ENCODE data around the gene RALA. TPM values are rescaled to one million over a fixed set of nuclear protein-coding genes. Genes with fewer than 3 reads are reported as not detected.
"Not testable (repeated sequence)": the region's sequence is repeated elsewhere in the genome, so short reads cannot be mapped to it uniquely, and the experiment has no call there.

RALA gene
- total RNA-seq, 1 experiment from 2014 or later, result 36.8 TPM

DNA sequence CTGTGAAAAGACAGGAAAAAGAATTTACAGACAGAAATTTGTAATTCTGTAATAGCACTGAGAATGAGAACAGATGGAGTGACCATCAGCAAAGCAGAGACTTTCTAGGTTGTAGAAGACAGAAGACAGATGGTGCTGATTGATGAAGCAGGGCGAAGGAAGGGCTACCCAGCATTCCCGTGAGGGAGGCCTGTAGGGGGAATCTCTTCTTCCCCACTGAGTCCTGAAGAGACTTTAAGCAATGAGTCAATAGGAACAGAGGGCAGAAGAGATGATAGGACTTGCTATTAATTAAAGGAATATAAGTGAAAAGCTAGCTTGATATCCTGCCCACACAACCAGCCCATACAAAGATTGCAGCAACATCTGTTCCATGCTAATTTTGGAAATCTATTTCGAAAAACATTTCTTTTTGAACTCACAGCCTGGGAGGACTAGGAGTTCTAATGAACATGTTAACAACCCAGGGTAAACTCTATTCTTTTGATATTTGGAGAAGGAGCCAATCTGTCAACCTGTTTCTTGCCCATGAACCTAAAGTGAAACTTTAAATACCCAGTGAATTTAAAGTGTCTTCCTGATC, 44.1 kb downstream of the RALA start:
- Histone ChIP-seq H3K79me2 (ENCODE audit: low read depth) (peaks cover 4% of the 10 kb centered on the region; the same call in 1 of the 2 replicates), H2AFZ (no peak overlapping the region), H3K27ac (no peak overlapping the region), H3K4me2 (no peak overlapping the region), H3K36me3 (ENCODE audit: low read depth) (no peaks in the 10 kb centered on the region), H3F3A (ENCODE audit: insufficient read depth, low read depth) (no peaks in the 10 kb centered on the region), H3K4me1 (replicated peaks; ENCODE audit: insufficient read depth) (no peaks in the 10 kb centered on the region), H3K9me2 (ENCODE audit: insufficient read depth) (no peaks in the 10 kb centered on the region), H4K20me1 (ENCODE audit: insufficient read depth) (peaks cover 7% of the 10 kb centered on the region; the same call in 1 of the 2 replicates), H3K4me3 (no peak overlapping the region), H3K27me3 (ENCODE audit: insufficient read depth, low read depth) (no peaks in the 10 kb centered on the region), H3K9me3 (ENCODE audit: insufficient read depth, low read depth) (peaks cover 3% of the 10 kb centered on the region; the same call in 1 of the 2 replicates)
- CTCF ChIA-PET, result no interaction called here
- POLR2A ChIA-PET (ENCODE audit: unreplicated experiment), result no interaction called here
- BruUV-seq (replicated peaks), result no TSS peak
- no peak for TF ChIP-seq EZH2 (IDR thresholded peaks at IDR 0.05; ENCODE audit: low read depth)
- TF ChIP-seq, protein P1, sequence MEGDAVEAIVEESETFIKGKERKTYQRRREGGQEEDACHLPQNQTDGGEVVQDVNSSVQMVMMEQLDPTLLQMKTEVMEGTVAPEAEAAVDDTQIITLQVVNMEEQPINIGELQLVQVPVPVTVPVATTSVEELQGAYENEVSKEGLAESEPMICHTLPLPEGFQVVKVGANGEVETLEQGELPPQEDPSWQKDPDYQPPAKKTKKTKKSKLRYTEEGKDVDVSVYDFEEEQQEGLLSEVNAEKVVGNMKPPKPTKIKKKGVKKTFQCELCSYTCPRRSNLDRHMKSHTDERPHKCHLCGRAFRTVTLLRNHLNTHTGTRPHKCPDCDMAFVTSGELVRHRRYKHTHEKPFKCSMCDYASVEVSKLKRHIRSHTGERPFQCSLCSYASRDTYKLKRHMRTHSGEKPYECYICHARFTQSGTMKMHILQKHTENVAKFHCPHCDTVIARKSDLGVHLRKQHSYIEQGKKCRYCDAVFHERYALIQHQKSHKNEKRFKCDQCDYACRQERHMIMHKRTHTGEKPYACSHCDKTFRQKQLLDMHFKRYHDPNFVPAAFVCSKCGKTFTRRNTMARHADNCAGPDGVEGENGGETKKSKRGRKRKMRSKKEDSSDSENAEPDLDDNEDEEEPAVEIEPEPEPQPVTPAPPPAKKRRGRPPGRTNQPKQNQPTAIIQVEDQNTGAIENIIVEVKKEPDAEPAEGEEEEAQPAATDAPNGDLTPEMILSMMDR (conservative IDR thresholded peaks at IDR 0.05), result no peak
- no peak for DNase-seq
- intact Hi-C loops (cut with micrococcal nuclease; ENCODE audit: unreplicated experiment), result no loop called here

DNA sequence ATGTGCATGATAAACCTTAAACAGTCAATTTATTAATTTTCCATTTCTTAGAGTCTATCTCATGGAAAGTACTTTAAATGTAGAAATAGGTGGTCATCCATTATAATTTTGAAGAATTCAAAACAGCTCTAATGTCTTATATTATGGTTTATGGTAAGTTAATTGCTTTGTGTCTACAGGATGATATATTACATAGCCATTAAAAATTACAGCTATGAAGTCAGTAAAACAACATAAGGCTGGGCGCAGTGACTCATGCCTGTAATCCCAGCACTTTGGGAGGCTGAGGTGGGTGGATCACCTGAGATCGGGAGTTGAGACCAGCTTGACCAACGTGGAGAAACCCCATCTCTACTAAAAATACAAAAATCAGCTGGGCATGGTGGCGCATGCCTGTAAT, 44.9 kb downstream of the RALA start:
- CTCF ChIA-PET; POLR2A ChIA-PET (ENCODE audit: unreplicated experiment); H3K79me2 ChIP-seq (ENCODE audit: low read depth); H3K27ac ChIP-seq; H3F3A ChIP-seq (ENCODE audit: insufficient read depth, low read depth); H3K9me3 ChIP-seq (ENCODE audit: insufficient read depth, low read depth); H4K20me1 ChIP-seq (ENCODE audit: insufficient read depth); H3K4me2 ChIP-seq; H3K27me3 ChIP-seq (ENCODE audit: insufficient read depth, low read depth); H2AFZ ChIP-seq; BruUV-seq (replicated peaks); intact Hi-C loops (cut with micrococcal nuclease; ENCODE audit: unreplicated experiment); H3K4me1 ChIP-seq (replicated peaks; ENCODE audit: insufficient read depth); H3K4me3 ChIP-seq; DNase-seq; H3K9me2 ChIP-seq (ENCODE audit: insufficient read depth); H3K36me3 ChIP-seq (ENCODE audit: low read depth): not testable (repeated sequence)

- Histone ChIP-seq H2AFZ (no peak overlapping the region), H3K27ac (no peak overlapping the region), H3K4me3 (no peak overlapping the region), H3K9me3 (ENCODE audit: insufficient read depth, low read depth) (no peaks in the 10 kb centered on the region), H4K20me1 (ENCODE audit: insufficient read depth) (peaks cover 7% of the 10 kb centered on the region; the same call in 1 of the 2 replicates), H3K36me3 (ENCODE audit: low read depth) (no peaks in the 10 kb centered on the region), H3K4me2 (no peak overlapping the region), H3K27me3 (ENCODE audit: insufficient read depth, low read depth) (no peaks in the 10 kb centered on the region), H3K9me2 (ENCODE audit: insufficient read depth) (no peaks in the 10 kb centered on the region), H3F3A (ENCODE audit: insufficient read depth, low read depth) (no peaks in the 10 kb centered on the region), H3K79me2 (ENCODE audit: low read depth) (peaks cover 9% of the 10 kb centered on the region; the same call in 1 of the 2 replicates), H3K4me1 (replicated peaks; ENCODE audit: insufficient read depth) (no peaks in the 10 kb centered on the region)
- TF ChIP-seq, protein P1 (conservative IDR thresholded peaks at IDR 0.05), result no peak
- TF ChIP-seq EZH2 (IDR thresholded peaks at IDR 0.05; ENCODE audit: low read depth), result no peak
- DNase-seq, result no peak
- CTCF ChIA-PET, result no interaction called here
- intact Hi-C loops (cut with micrococcal nuclease; ENCODE audit: unreplicated experiment), result no loop called here
- POLR2A ChIA-PET (ENCODE audit: unreplicated experiment), result no interaction called here
- no TSS peak for BruUV-seq (replicated peaks)
Observed at GRCh38 chr7:39670052-39670451, 46.7 kb downstream of the RALA start.

- no TSS peak for BruUV-seq (replicated peaks)
- TF ChIP-seq, protein P1 (conservative IDR thresholded peaks at IDR 0.05), result no peak
- no peak for TF ChIP-seq EZH2 (IDR thresholded peaks at IDR 0.05; ENCODE audit: low read depth)
- no peak for DNase-seq
- H3F3A ChIP-seq (ENCODE audit: insufficient read depth, low read depth), result no peaks in the 10 kb centered on the region
- peaks cover 7% of the 10 kb centered on the region; the same call in 1 of the 2 replicates for H4K20me1 ChIP-seq (ENCODE audit: insufficient read depth)
- H3K4me3 ChIP-seq, result no peak overlapping the region
- H3K27me3 ChIP-seq (ENCODE audit: insufficient read depth, low read depth), result no peaks in the 10 kb centered on the region
- POLR2A ChIA-PET (ENCODE audit: unreplicated experiment), result no interaction called here
- H3K9me3 ChIP-seq (ENCODE audit: insufficient read depth, low read depth), result no peaks in the 10 kb centered on the region
- no peak overlapping the region for H3K27ac ChIP-seq
- H3K79me2 ChIP-seq (ENCODE audit: low read depth), result peaks cover 16% of the 10 kb centered on the region; the same call in 1 of the 2 replicates
- intact Hi-C loops (cut with micrococcal nuclease; ENCODE audit: unreplicated experiment), result no loop called here
- CTCF ChIA-PET, result no interaction called here
- no peaks in the 10 kb centered on the region for H3K9me2 ChIP-seq (ENCODE audit: insufficient read depth)
- no peak overlapping the region for H2AFZ ChIP-seq
- no peaks in the 10 kb centered on the region for H3K36me3 ChIP-seq (ENCODE audit: low read depth)
- H3K4me2 ChIP-seq, result no peak overlapping the region
- no peaks in the 10 kb centered on the region for H3K4me1 ChIP-seq (replicated peaks; ENCODE audit: insufficient read depth)
Observed at GRCh38 chr7:39670934-39671333, 47.6 kb downstream of the RALA start.
